ENCODE data around the gene GABRG3. TPM values are rescaled to one million over a fixed set of nuclear protein-coding genes. Genes with fewer than 3 reads are reported as not detected.

GABRG3 gene
- total and polyA plus RNA-seq, 10 of the 15 experiments (the other 5 are each of a cell fraction or from before 2014, with no cell fraction given), result 0.15 TPM; not detected in 9

DNA sequence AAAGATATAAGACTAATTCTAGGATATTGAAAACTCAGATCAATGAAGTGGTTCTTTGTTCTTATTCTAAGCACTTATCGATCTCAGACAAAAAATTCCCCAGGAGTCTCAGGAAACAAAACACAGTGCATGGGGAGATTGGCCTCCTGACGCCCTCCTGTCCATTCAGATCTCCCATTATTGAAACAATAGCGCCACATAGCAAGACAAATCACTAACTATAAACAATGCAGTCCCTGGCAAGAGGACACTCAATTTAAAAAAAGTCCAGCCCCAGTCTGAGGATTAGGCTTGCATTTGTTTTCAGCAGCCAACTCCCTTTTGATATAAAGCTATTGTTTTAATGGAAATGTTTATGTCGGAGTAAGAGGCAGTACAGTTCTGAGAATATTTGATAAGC lies 528.2 kb downstream of the GABRG3 start:
- ChIA-PET RAD21 (ENCODE audit: unreplicated experiment) (no interaction called here), SMC1A (ENCODE audit: uncharacterized antibody, unreplicated experiment) (no interaction called here), POLR2A (no interaction called here), CTCF (no interaction called here)
- WGBS (ENCODE audit: insufficient coverage, insufficient replicate concordance, low lambda C conversion rate, missing lambda C conversion rate), result 16% methylated on average over 4 of the region's 4 CpGs
- H3K27me3 ChIP-seq (replicated peaks in 1 of 2; ENCODE audit: control insufficient read depth in 2 of 2, insufficient read depth in 2 of 2, low read length in 1 of 2), result no peaks in the 10 kb centered on the region
- in situ Hi-C loops (cut with MboI) (no loop called here), intact Hi-C loops (cut with micrococcal nuclease; ENCODE audit: unreplicated experiment) (no loop called here)
- no TSS peak for BruUV-seq (replicated peaks)
- H3K36me3 ChIP-seq (ENCODE audit: control insufficient read depth in 2 of 2, insufficient read depth in 2 of 2, low read length in 1 of 2), result no peaks in the 10 kb centered on the region
- TF ChIP-seq RUNX3 (IDR thresholded peaks at IDR 0.05; ENCODE audit: low read length) (no peak), NFIC (IDR thresholded peaks at IDR 0.05; ENCODE audit: low read depth, low read length) (no peak), EZH2 (IDR thresholded peaks at IDR 0.05; ENCODE audit: borderline replicate concordance, control insufficient read depth, low read depth, low read length) (no peak), NR2F1 (conservative IDR thresholded peaks at IDR 0.05) (no peak), SRF (IDR thresholded peaks at IDR 0.05; ENCODE audit: low read depth in 2 of 2, low read length in 2 of 2) (no peak), ZNF217 (IDR thresholded peaks at IDR 0.05) (no peak), RAD21 (IDR thresholded peaks at IDR 0.05; ENCODE audit: insufficient read depth, low read depth, low read length) (no peak), RELA (IDR thresholded peaks at IDR 0.05; ENCODE audit: borderline replicate concordance, partially characterized antibody) (no peak), ESRRA (IDR thresholded peaks at IDR 0.05; ENCODE audit: low read length) (no peak), MXI1 (IDR thresholded peaks at IDR 0.05; ENCODE audit: low read depth, low read length) (no peak)
- DNase-seq (ENCODE audit: low read depth, low spot score) (no peak), FAIRE-seq (no peak), ATAC-seq (no peak)
- no peak overlapping the region for H3K4me2 ChIP-seq (ENCODE audit: control insufficient read depth, insufficient read depth)
- no peaks in the 10 kb centered on the region for H3K4me1 ChIP-seq (ENCODE audit: control insufficient read depth, insufficient read depth, low read length)
- H3K4me3 ChIP-seq, result no peak overlapping the region
- H2AFZ ChIP-seq (ENCODE audit: control insufficient read depth, low read depth, low read length), result no peak overlapping the region
- no peaks in the 10 kb centered on the region; the same call in 2 of the 3 replicates for H3K9me3 ChIP-seq (replicated peaks; ENCODE audit: control insufficient read depth, insufficient read depth, low read length)
- no peak overlapping the region for H3K27ac ChIP-seq (ENCODE audit: control insufficient read depth, insufficient read depth)
- no peaks in the 10 kb centered on the region for H4K20me1 ChIP-seq (ENCODE audit: control insufficient read depth, insufficient read depth)
- no peaks in the 10 kb centered on the region for H3K79me2 ChIP-seq (ENCODE audit: control insufficient read depth, insufficient read depth, low read length)
- no peak overlapping the region for H3K9ac ChIP-seq (ENCODE audit: control insufficient read depth, insufficient read depth, low read length)

DNA sequence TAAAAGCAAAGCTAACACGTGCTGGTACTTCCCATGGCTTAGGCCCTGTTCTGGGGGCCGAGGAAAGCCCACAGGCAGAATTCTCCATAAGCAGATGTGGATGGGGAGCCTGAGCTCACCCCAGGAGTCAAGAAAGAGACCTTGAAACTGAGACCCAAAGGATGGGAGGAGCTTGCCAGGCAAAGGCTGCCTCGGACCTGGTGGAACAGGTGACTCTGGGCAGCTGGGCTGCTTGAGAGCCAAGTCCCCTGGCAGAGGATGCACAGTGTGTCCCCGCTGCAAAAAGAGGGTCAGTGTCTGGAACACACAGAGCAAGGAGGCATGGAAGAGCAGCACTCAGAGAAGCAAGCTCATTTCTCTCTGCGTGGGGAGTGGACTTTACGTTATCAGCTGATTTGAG lies 528.7 kb downstream of the GABRG3 start:
- ChIA-PET POLR2A (no interaction called here), CTCF (no interaction called here), SMC1A (ENCODE audit: uncharacterized antibody, unreplicated experiment) (no interaction called here), RAD21 (ENCODE audit: unreplicated experiment) (no interaction called here)
- 18% methylated on average over 6 of the region's 6 CpGs for WGBS (ENCODE audit: insufficient coverage, insufficient replicate concordance, low lambda C conversion rate, missing lambda C conversion rate)
- in situ Hi-C loops (cut with MboI), result no loop called here
- no peak overlapping the region for H2AFZ ChIP-seq (ENCODE audit: control insufficient read depth, low read depth, low read length)
- H3K27ac ChIP-seq (ENCODE audit: control insufficient read depth, insufficient read depth), result no peak overlapping the region
- intact Hi-C loops (cut with micrococcal nuclease; ENCODE audit: unreplicated experiment), result no loop called here
- no peaks in the 10 kb centered on the region for H3K36me3 ChIP-seq (ENCODE audit: control insufficient read depth in 2 of 2, insufficient read depth in 2 of 2, low read length in 1 of 2)
- ATAC-seq (no peak), FAIRE-seq (no peak), DNase-seq (ENCODE audit: low read depth, low spot score) (no peak)
- no peaks in the 10 kb centered on the region for H4K20me1 ChIP-seq (ENCODE audit: control insufficient read depth, insufficient read depth)
- H3K4me3 ChIP-seq, result no peak overlapping the region
- TF ChIP-seq RB1 (IDR thresholded peaks at IDR 0.05; ENCODE audit: borderline replicate concordance) (no peak), CBFB (IDR thresholded peaks at IDR 0.05; ENCODE audit: low read depth) (no peak)
- TF ChIP-seq, protein P1, sequence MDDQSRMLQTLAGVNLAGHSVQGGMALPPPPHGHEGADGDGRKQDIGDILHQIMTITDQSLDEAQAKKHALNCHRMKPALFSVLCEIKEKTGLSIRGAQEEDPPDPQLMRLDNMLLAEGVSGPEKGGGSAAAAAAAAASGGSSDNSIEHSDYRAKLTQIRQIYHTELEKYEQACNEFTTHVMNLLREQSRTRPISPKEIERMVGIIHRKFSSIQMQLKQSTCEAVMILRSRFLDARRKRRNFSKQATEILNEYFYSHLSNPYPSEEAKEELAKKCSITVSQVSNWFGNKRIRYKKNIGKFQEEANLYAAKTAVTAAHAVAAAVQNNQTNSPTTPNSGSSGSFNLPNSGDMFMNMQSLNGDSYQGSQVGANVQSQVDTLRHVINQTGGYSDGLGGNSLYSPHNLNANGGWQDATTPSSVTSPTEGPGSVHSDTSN (IDR thresholded peaks at IDR 0.05; ENCODE audit: insufficient replicate concordance, low read depth, low read length), result no peak
- no peaks in the 10 kb centered on the region for H3K4me1 ChIP-seq (ENCODE audit: control insufficient read depth, insufficient read depth, low read length)
- H3K9ac ChIP-seq (ENCODE audit: control insufficient read depth, insufficient read depth, low read length), result no peak overlapping the region
- no peak overlapping the region for H3K4me2 ChIP-seq (ENCODE audit: control insufficient read depth, insufficient read depth)
- H3K27me3 ChIP-seq (replicated peaks in 1 of 2; ENCODE audit: control insufficient read depth in 2 of 2, insufficient read depth in 2 of 2, low read length in 1 of 2), result no peaks in the 10 kb centered on the region
- H3K9me3 ChIP-seq (replicated peaks; ENCODE audit: control insufficient read depth, insufficient read depth, low read length), result no peaks in the 10 kb centered on the region; the same call in 2 of the 3 replicates
- no TSS peak for BruUV-seq (replicated peaks)
- no peaks in the 10 kb centered on the region for H3K79me2 ChIP-seq (ENCODE audit: control insufficient read depth, insufficient read depth, low read length)
